ENCODE measurements around the gene SMIM12. TPM values are rescaled to one million over a fixed set of nuclear protein-coding genes. Genes with fewer than 3 reads are reported as not detected.

Gene SMIM12
- total RNA-seq, 1 donor: 24.6 TPM

DNA sequence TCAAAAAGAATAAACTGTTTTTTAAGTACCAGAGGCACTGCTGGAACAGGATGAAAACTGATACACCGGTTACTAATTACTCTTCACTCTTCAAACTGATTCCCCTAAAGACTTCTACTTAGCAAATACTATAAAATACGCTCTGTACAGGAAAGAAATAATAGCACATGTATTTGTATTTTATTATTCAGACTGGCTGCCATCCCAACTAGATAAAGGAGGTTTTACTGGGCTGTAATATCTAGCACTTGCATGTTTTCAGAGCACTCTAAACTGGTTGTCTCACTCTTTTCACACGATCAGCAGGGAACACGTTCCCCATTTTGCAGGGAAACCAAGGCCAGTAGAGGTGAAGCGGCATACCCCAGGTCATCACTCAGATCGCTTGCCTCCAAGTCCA lies 9.2 kb downstream of the SMIM12 start:
- H3K4me3 ChIP-seq (ENCODE audit: low read depth, low read length): no peak overlapping the region
- TF ChIP-seq, protein P1, sequence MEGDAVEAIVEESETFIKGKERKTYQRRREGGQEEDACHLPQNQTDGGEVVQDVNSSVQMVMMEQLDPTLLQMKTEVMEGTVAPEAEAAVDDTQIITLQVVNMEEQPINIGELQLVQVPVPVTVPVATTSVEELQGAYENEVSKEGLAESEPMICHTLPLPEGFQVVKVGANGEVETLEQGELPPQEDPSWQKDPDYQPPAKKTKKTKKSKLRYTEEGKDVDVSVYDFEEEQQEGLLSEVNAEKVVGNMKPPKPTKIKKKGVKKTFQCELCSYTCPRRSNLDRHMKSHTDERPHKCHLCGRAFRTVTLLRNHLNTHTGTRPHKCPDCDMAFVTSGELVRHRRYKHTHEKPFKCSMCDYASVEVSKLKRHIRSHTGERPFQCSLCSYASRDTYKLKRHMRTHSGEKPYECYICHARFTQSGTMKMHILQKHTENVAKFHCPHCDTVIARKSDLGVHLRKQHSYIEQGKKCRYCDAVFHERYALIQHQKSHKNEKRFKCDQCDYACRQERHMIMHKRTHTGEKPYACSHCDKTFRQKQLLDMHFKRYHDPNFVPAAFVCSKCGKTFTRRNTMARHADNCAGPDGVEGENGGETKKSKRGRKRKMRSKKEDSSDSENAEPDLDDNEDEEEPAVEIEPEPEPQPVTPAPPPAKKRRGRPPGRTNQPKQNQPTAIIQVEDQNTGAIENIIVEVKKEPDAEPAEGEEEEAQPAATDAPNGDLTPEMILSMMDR (IDR thresholded peaks at IDR 0.05; ENCODE audit: insufficient read depth, low read depth, low read length): no peak
- no peak for DNase-seq (ENCODE audit: low read depth)

- TF ChIP-seq, protein P1 (IDR thresholded peaks at IDR 0.05; ENCODE audit: insufficient read depth, low read depth, low read length): no peak
- no peak overlapping the region for H3K4me3 ChIP-seq (ENCODE audit: low read depth, low read length)
- DNase-seq (ENCODE audit: low read depth): no peak
Observed at GRCh38 chr1:34847094-34847493, 12.5 kb downstream of the SMIM12 start.

- H3K4me3 ChIP-seq (ENCODE audit: low read depth, low read length): no peak overlapping the region
Observed at GRCh38 chr1:34846265-34846664, 13.3 kb downstream of the SMIM12 start.

GRCh38 chr1:34845131-34845901 lies 14.2 kb downstream of the SMIM12 start:
- TF ChIP-seq, protein P1 (IDR thresholded peaks at IDR 0.05; ENCODE audit: insufficient read depth, low read depth, low read length): no peak
- DNase-seq (ENCODE audit: low read depth): no peak
- no peak overlapping the region for H3K4me3 ChIP-seq (ENCODE audit: low read depth, low read length)

More at GRCh38 chr1:34846265-34846664, 13.3 kb downstream of the SMIM12 start:
- DNase-seq (ENCODE audit: low read depth): no peak
- TF ChIP-seq, protein P1 (IDR thresholded peaks at IDR 0.05; ENCODE audit: insufficient read depth, low read depth, low read length): no peak

- TF ChIP-seq, protein P1 (IDR thresholded peaks at IDR 0.05; ENCODE audit: insufficient read depth, low read depth, low read length): no peak
- H3K4me3 ChIP-seq (ENCODE audit: low read depth, low read length): no peak overlapping the region
- no peak for DNase-seq (ENCODE audit: low read depth)
Observed at GRCh38 chr1:34844252-34844634, 15.3 kb downstream of the SMIM12 start.

DNA sequence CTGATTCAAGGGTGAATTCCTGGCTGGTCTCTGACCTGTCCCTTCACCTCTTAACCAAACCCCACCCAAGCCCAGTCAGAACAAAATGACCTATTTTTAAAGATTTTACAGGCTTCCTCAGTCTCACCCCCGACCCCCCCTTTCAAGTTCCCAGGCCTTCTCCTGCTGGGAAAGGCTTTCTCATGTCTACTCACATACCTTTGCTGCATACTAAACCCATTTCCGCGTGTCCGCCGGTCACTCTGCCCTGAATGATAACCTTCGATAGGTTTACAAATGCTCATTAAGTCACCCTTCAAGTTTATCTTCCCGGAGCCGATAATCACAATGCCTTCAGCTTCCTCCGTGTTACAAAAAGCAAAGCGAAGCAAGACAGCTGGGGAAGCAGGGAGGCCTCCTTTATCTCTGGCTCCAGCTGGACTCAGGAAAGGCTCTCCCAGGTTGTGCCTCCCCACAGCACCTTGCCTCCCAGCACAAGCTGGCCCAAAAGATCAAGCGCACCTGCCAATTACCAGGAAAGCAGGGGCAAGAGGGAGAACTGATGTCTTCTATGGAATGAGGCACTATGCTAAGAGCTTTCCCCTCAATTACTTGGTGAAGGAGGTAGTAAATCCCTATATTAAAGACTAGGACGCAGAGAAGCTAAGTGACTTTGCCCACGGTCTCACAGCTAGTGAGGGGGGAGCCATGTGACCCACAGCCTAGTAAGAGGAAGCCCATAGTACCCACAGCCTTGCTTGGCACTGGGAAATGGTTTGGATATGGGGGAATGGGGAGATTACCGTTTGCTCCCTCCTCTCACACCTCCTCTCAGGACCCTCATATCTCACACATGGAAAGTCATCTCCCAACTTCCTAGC lies 15.9 kb downstream of the SMIM12 start:
- DNase-seq (ENCODE audit: low read depth): no peak
- H3K4me3 ChIP-seq (ENCODE audit: low read depth, low read length): no peak overlapping the region
- TF ChIP-seq, protein P1 (IDR thresholded peaks at IDR 0.05; ENCODE audit: insufficient read depth, low read depth, low read length): no peak

All from fibroblast of villous mesenchyme (primary cell).